Measurements from ENCODE around the gene NEXN. TPM values are rescaled to one million over a fixed set of nuclear protein-coding genes. Genes with fewer than 3 reads are reported as not detected.

Gene NEXN
- total RNA-seq, 1 donor from 2014 or later = 37.5 TPM

GRCh38 chr1:77866296-77866695 lies 22.1 kb upstream of the NEXN start:
- Mint-ChIP-seq H3K27me3 (ENCODE audit: low read depth, unreplicated experiment) (no peaks in the 10 kb centered on the region), H3K36me3 (ENCODE audit: low read depth, unreplicated experiment) (peaks cover 4% of the 10 kb centered on the region), H3K4me1 (ENCODE audit: low read depth, unreplicated experiment) (peaks cover 4% of the 10 kb centered on the region), H3K27ac (ENCODE audit: unreplicated experiment) (no peak overlapping the region), H3K4me3 (ENCODE audit: unreplicated experiment) (no peak overlapping the region), H3K9me3 (ENCODE audit: unreplicated experiment) (no peaks in the 10 kb centered on the region)
- TF ChIP-seq, protein P1, sequence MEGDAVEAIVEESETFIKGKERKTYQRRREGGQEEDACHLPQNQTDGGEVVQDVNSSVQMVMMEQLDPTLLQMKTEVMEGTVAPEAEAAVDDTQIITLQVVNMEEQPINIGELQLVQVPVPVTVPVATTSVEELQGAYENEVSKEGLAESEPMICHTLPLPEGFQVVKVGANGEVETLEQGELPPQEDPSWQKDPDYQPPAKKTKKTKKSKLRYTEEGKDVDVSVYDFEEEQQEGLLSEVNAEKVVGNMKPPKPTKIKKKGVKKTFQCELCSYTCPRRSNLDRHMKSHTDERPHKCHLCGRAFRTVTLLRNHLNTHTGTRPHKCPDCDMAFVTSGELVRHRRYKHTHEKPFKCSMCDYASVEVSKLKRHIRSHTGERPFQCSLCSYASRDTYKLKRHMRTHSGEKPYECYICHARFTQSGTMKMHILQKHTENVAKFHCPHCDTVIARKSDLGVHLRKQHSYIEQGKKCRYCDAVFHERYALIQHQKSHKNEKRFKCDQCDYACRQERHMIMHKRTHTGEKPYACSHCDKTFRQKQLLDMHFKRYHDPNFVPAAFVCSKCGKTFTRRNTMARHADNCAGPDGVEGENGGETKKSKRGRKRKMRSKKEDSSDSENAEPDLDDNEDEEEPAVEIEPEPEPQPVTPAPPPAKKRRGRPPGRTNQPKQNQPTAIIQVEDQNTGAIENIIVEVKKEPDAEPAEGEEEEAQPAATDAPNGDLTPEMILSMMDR (IDR thresholded peaks at IDR 0.05; ENCODE audit: insufficient read depth, low read depth, low read length) = no peak
- TF ChIP-seq EZH2 (IDR thresholded peaks at IDR 0.05; ENCODE audit: insufficient read depth, low read length) = no peak
- H2AFZ ChIP-seq (ENCODE audit: low read depth, low read length) = no peak overlapping the region
- no peak overlapping the region for H3K4me3 ChIP-seq (ENCODE audit: insufficient read depth, low read depth, low read length)
- no peak overlapping the region for H3K27ac ChIP-seq (ENCODE audit: low read depth, low read length)
- H3K9me3 ChIP-seq (ENCODE audit: insufficient read depth, low read depth, low read length) = no peaks in the 10 kb centered on the region
- H4K20me1 ChIP-seq (ENCODE audit: insufficient read depth, low read length) = no peaks in the 10 kb centered on the region
- H3K4me2 ChIP-seq (ENCODE audit: low read length) = no peak overlapping the region
- H3K9ac ChIP-seq (ENCODE audit: low read length) = no peak overlapping the region
- DNase-seq (ENCODE audit: low read depth) = peak; percentile 22
- FAIRE-seq = no peak
- no peaks in the 10 kb centered on the region for H3K79me2 ChIP-seq (ENCODE audit: insufficient read depth, low read length)
- H3K27me3 ChIP-seq (ENCODE audit: insufficient read depth, low read length) = no peaks in the 10 kb centered on the region
- H3K36me3 ChIP-seq (ENCODE audit: insufficient read depth, low read length) = peaks cover 7% of the 10 kb centered on the region
- H3K4me1 ChIP-seq (ENCODE audit: insufficient read depth, low read length) = no peaks in the 10 kb centered on the region

DNA sequence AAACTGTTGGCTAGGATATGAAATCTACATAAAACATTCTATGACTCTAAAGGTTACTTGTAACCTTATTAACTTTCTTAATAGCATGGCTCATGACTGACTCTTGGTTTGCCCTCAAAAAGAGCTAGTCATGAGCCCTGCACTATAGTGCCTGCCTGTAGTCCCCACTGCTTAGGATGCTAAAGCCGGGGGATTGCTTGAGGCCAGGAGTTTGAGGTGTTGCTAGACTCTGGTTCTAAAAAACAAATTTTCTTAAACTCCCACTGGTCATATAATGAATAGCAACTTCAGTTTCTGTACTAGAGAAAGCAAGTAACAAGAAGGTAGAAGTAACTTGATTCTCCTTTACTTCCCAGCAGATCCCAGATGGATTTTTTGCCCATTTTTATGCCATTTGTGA lies 15.8 kb upstream of the NEXN start:
- no peaks in the 10 kb centered on the region for H4K20me1 ChIP-seq (ENCODE audit: insufficient read depth, low read length)
- Mint-ChIP-seq H3K36me3 (ENCODE audit: low read depth, unreplicated experiment) (peaks cover 6% of the 10 kb centered on the region), H3K4me3 (ENCODE audit: unreplicated experiment) (no peak overlapping the region), H3K27me3 (ENCODE audit: low read depth, unreplicated experiment) (no peaks in the 10 kb centered on the region), H3K27ac (ENCODE audit: unreplicated experiment) (no peak overlapping the region), H3K9me3 (ENCODE audit: unreplicated experiment) (no peaks in the 10 kb centered on the region), H3K4me1 (ENCODE audit: low read depth, unreplicated experiment) (no peaks in the 10 kb centered on the region)
- TF ChIP-seq, protein P1 (IDR thresholded peaks at IDR 0.05; ENCODE audit: insufficient read depth, low read depth, low read length) = no peak
- no peak for TF ChIP-seq EZH2 (IDR thresholded peaks at IDR 0.05; ENCODE audit: insufficient read depth, low read length)
- no peak overlapping the region for H3K4me2 ChIP-seq (ENCODE audit: low read length)
- H3K4me3 ChIP-seq (ENCODE audit: insufficient read depth, low read depth, low read length) = no peak overlapping the region
- FAIRE-seq (no peak), DNase-seq (ENCODE audit: low read depth) (no peak)
- no peaks in the 10 kb centered on the region for H3K27me3 ChIP-seq (ENCODE audit: insufficient read depth, low read length)
- no peak overlapping the region for H3K9ac ChIP-seq (ENCODE audit: low read length)
- no peak overlapping the region for H2AFZ ChIP-seq (ENCODE audit: low read depth, low read length)
- H3K36me3 ChIP-seq (ENCODE audit: insufficient read depth, low read length) = peaks cover 4% of the 10 kb centered on the region
- no peaks in the 10 kb centered on the region for H3K79me2 ChIP-seq (ENCODE audit: insufficient read depth, low read length)
- no peaks in the 10 kb centered on the region for H3K9me3 ChIP-seq (ENCODE audit: insufficient read depth, low read depth, low read length)
- H3K27ac ChIP-seq (ENCODE audit: low read depth, low read length) = no peak overlapping the region
- peaks cover 3% of the 10 kb centered on the region for H3K4me1 ChIP-seq (ENCODE audit: insufficient read depth, low read length)

- TF ChIP-seq, protein P1 (IDR thresholded peaks at IDR 0.05; ENCODE audit: insufficient read depth, low read depth, low read length) = no peak
- TF ChIP-seq EZH2 (IDR thresholded peaks at IDR 0.05; ENCODE audit: insufficient read depth, low read length) = no peak
- H3K9me3 Mint-ChIP-seq (ENCODE audit: unreplicated experiment) = no peaks in the 10 kb centered on the region
- no peaks in the 10 kb centered on the region for H3K79me2 ChIP-seq (ENCODE audit: insufficient read depth, low read length)
- no peak overlapping the region for H3K9ac ChIP-seq (ENCODE audit: low read length)
- H3K27ac Mint-ChIP-seq (ENCODE audit: unreplicated experiment) = no peak overlapping the region
- H3K4me2 ChIP-seq (ENCODE audit: low read length) = no peak overlapping the region
- no peak overlapping the region for H3K4me3 ChIP-seq (ENCODE audit: insufficient read depth, low read depth, low read length)
- H3K27me3 Mint-ChIP-seq (ENCODE audit: low read depth, unreplicated experiment) = no peaks in the 10 kb centered on the region
- no peaks in the 10 kb centered on the region for H3K27me3 ChIP-seq (ENCODE audit: insufficient read depth, low read length)
- peaks cover 6% of the 10 kb centered on the region for H3K36me3 Mint-ChIP-seq (ENCODE audit: low read depth, unreplicated experiment)
- H3K27ac ChIP-seq (ENCODE audit: low read depth, low read length) = no peak overlapping the region
- FAIRE-seq (no peak), DNase-seq (ENCODE audit: low read depth) (no peak)
- peaks cover 3% of the 10 kb centered on the region for H3K4me1 ChIP-seq (ENCODE audit: insufficient read depth, low read length)
- no peaks in the 10 kb centered on the region for H3K36me3 ChIP-seq (ENCODE audit: insufficient read depth, low read length)
- H4K20me1 ChIP-seq (ENCODE audit: insufficient read depth, low read length) = no peaks in the 10 kb centered on the region
- H3K4me1 Mint-ChIP-seq (ENCODE audit: low read depth, unreplicated experiment) = no peaks in the 10 kb centered on the region
- H3K9me3 ChIP-seq (ENCODE audit: insufficient read depth, low read depth, low read length) = no peaks in the 10 kb centered on the region
- no peak overlapping the region for H2AFZ ChIP-seq (ENCODE audit: low read depth, low read length)
- H3K4me3 Mint-ChIP-seq (ENCODE audit: unreplicated experiment) = no peak overlapping the region
Measured at GRCh38 chr1:77873461-77873860, 15.0 kb upstream of the NEXN start.
